ENCODE measurements around the gene ASCC1.
A peak's percentile ranks its signal among the peaks of the same experiment; 100 is the strongest.

ASCC1 gene

GRCh38 chr10:72260976-72261783 is 45.1 kb upstream of the ASCC1 start:
- H3K36me3 ChIP-seq (ENCODE audit: control insufficient read depth, insufficient read depth, low read length) = no peaks in the 10 kb centered on the region
- peak overlapping the region; percentile 64 for H3K4me3 ChIP-seq (replicated peaks; ENCODE audit: low read depth, low read length)
- DNase-seq (ENCODE audit: extremely low read depth, insufficient read length) = no peak
- no peaks in the 10 kb centered on the region for H3K27me3 ChIP-seq (replicated peaks; ENCODE audit: control insufficient read depth, insufficient read depth, low read length)
- TF ChIP-seq, protein P1, sequence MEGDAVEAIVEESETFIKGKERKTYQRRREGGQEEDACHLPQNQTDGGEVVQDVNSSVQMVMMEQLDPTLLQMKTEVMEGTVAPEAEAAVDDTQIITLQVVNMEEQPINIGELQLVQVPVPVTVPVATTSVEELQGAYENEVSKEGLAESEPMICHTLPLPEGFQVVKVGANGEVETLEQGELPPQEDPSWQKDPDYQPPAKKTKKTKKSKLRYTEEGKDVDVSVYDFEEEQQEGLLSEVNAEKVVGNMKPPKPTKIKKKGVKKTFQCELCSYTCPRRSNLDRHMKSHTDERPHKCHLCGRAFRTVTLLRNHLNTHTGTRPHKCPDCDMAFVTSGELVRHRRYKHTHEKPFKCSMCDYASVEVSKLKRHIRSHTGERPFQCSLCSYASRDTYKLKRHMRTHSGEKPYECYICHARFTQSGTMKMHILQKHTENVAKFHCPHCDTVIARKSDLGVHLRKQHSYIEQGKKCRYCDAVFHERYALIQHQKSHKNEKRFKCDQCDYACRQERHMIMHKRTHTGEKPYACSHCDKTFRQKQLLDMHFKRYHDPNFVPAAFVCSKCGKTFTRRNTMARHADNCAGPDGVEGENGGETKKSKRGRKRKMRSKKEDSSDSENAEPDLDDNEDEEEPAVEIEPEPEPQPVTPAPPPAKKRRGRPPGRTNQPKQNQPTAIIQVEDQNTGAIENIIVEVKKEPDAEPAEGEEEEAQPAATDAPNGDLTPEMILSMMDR (IDR thresholded peaks at IDR 0.05; ENCODE audit: insufficient read depth, low read length, poor library complexity, severe bottlenecking) = no peak

DNA sequence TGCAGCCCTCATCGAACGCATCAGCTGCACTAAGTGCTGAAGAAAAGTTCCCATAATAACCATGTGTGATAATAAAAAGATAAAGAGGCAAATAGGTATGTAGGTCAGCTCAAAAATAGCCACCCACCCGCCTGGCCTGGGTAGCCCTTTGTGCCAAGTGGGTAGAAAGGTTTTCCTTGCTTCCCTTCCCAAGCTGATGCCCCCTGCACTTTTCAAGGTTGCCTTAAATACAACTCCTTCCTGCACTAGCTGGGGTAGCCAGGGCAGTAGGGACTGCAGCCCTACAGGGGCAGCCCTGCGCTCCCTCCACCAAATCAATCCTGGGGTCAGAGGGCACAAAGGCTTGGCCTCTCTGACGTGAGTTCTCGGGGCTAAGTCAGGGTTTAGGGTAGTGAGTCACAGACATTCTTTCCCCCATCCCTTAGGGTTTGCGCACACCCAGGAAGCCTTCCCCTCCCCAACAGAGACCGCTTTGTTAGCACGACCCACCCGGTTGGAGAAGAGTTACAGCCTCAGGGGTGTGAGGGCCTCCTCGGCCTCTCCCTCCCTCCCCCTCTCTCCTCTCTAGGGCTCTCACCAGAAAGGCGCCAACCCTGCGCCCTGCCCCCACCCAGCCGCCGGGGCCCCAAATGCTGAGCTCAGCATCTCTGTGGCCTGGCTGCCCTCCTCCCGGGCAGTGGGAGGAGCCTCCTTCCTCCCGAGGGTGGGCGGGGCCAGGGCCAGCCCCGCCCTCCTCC is 44.3 kb upstream of the ASCC1 start:
- peak; percentile 93 for DNase-seq (ENCODE audit: extremely low read depth, insufficient read length)
- peak overlapping the region; percentile 64 for H3K4me3 ChIP-seq (replicated peaks; ENCODE audit: low read depth, low read length)
- TF ChIP-seq, protein P1 (IDR thresholded peaks at IDR 0.05; ENCODE audit: insufficient read depth, low read length, poor library complexity, severe bottlenecking) = no peak

GRCh38 chr10:72259491-72260238 is 43.6 kb upstream of the ASCC1 start:
- H3K4me3 ChIP-seq (replicated peaks; ENCODE audit: low read depth, low read length) = peak overlapping the region; percentile 15
- no peaks in the 10 kb centered on the region for H3K27me3 ChIP-seq (replicated peaks; ENCODE audit: control insufficient read depth, insufficient read depth, low read length)
- TF ChIP-seq, protein P1 (IDR thresholded peaks at IDR 0.05; ENCODE audit: insufficient read depth, low read length, poor library complexity, severe bottlenecking) = no peak
- no peaks in the 10 kb centered on the region for H3K36me3 ChIP-seq (ENCODE audit: control insufficient read depth, insufficient read depth, low read length)
- DNase-seq (ENCODE audit: extremely low read depth, insufficient read length) = no peak

More for the DNA sequence above, 44.3 kb upstream of the ASCC1 start:
- Histone ChIP-seq H3K36me3 (ENCODE audit: control insufficient read depth, insufficient read depth, low read length) (no peaks in the 10 kb centered on the region), H3K27me3 (replicated peaks; ENCODE audit: control insufficient read depth, insufficient read depth, low read length) (no peaks in the 10 kb centered on the region)

- Histone ChIP-seq H3K4me3 (replicated peaks; ENCODE audit: low read depth, low read length) (no peak overlapping the region), H3K27me3 (replicated peaks; ENCODE audit: control insufficient read depth, insufficient read depth, low read length) (no peaks in the 10 kb centered on the region), H3K36me3 (ENCODE audit: control insufficient read depth, insufficient read depth, low read length) (no peaks in the 10 kb centered on the region)
- DNase-seq (ENCODE audit: extremely low read depth, insufficient read length) = no peak
- TF ChIP-seq, protein P1 (IDR thresholded peaks at IDR 0.05; ENCODE audit: insufficient read depth, low read length, poor library complexity, severe bottlenecking) = no peak
These were observed 42.5 kb upstream of the ASCC1 start for GRCh38 chr10:72258617-72259016.

DNA sequence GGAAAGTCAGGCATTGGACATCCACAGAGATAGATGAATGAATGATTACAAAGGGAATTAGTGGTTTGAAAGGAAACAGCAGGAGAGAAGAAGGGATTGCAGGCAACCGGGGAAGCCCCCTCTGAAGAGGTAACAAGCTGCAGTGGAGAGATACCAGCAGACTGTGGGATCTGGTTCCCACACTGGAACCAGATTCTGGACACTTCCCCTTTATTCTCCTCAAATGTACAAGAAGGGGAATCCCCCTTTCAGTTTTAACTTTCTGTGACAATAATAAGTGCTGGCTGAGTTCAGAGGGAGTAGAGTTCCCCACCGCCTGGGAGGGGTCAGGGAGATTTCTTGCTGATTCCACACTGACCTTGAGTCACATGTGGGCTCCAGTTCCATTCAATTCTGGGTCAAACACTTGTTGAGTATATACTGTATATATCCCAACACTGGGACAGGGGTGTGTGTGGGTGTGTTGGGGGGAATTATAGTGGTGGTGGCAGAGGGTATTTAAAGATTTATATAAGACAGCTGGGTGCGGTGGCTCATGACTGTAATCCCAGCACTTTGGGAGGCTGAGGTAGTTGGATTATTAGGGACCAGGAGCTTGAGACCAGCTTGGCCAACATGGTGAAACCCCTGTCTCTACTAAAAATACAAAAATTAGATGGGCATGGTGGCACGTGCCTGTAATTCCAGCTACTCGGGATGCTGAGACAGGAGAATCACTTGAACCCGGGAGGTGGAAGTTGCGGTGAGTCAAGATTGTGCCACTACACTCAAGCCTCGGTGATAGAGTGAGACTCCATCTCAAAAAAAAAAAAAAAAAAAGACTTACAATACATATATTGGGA is 41.2 kb upstream of the ASCC1 start:
- H3K4me3 ChIP-seq (replicated peaks; ENCODE audit: low read depth, low read length) = no peak overlapping the region
- TF ChIP-seq, protein P1 (IDR thresholded peaks at IDR 0.05; ENCODE audit: insufficient read depth, low read length, poor library complexity, severe bottlenecking) = no peak
- no peaks in the 10 kb centered on the region for H3K36me3 ChIP-seq (ENCODE audit: control insufficient read depth, insufficient read depth, low read length)
- DNase-seq (ENCODE audit: extremely low read depth, insufficient read length) = no peak
- H3K27me3 ChIP-seq (replicated peaks; ENCODE audit: control insufficient read depth, insufficient read depth, low read length) = no peaks in the 10 kb centered on the region
